ENCODE results near the gene STYXL1.

DNA sequence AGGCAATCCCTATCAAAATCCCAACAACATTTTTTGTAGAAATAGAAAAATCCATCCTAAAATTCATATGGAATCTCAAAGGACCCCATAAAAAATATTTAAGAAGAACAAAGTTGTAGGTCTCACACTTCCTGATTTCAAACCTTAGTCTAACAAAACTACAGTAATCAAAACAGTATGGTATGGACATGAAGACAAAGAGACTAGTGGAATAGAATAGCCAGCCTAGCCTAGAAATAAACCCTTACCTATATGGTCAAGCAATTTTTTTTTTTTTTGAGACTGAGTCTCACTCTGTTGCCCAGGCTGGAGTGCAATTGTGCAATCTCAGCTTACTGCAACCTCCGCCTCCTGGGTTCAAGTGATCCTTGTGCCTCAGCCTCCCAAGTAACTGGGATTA lies 49.8 kb downstream of the STYXL1 start:
- TF ChIP-seq, protein P1, sequence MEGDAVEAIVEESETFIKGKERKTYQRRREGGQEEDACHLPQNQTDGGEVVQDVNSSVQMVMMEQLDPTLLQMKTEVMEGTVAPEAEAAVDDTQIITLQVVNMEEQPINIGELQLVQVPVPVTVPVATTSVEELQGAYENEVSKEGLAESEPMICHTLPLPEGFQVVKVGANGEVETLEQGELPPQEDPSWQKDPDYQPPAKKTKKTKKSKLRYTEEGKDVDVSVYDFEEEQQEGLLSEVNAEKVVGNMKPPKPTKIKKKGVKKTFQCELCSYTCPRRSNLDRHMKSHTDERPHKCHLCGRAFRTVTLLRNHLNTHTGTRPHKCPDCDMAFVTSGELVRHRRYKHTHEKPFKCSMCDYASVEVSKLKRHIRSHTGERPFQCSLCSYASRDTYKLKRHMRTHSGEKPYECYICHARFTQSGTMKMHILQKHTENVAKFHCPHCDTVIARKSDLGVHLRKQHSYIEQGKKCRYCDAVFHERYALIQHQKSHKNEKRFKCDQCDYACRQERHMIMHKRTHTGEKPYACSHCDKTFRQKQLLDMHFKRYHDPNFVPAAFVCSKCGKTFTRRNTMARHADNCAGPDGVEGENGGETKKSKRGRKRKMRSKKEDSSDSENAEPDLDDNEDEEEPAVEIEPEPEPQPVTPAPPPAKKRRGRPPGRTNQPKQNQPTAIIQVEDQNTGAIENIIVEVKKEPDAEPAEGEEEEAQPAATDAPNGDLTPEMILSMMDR (IDR thresholded peaks at IDR 0.05; ENCODE audit: insufficient read depth, low read length), result no peak
- no peak for TF ChIP-seq GABPA (IDR thresholded peaks at IDR 0.05; ENCODE audit: low read depth)
